ENCODE results near the gene FSD2.
A peak's percentile ranks its signal among the peaks of the same experiment; 100 is the strongest.

The FSD2 gene

DNA sequence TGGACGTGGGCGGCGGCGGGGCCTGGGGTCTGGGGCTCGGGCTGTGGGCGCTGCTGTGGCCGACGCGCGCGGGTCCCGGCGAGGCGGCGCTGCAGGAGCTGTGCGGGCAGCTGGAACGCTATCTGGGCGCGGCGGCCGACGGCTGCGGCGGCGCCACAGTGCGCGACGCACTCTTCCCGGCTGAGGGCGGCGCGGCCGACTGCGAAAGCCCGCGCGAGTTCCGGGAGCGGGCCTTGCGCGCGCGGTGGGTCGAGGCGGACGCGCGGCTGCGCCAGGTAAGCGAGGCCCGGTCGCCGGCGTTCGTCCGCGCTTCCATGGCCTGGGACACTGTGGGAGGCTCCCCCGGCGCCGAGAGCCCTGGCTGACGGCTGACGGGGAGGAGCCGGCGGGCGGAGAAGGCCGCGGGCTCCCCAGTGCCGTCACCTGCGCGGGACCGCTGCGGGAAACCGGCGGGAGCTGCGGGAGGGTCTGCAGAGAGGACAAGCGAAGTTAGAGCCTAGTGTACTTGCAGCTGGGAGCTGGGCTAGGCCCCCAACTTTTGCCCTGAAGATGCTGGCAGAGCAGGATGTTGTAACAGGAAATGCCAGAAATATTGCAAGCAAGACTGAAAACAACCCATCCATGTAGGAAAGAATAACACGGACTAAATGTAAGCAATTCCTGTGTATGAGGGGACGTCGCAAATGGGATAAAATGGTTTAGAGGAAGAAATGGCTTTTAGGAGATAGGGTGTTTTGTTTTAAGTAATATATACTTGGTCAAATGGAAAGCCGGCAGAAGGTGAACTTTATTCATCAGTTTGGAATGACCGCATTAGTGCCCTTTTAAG lies 4.4 kb upstream of the FSD2 start:
- H3K36me3 ChIP-seq = peaks cover 13% of the 10 kb centered on the region
- DNase-seq = peak; percentile 30
- peak overlapping the region; percentile 77 for H3K4me3 ChIP-seq (ENCODE audit: low read depth, low read length)
- TF ChIP-seq, protein P1, sequence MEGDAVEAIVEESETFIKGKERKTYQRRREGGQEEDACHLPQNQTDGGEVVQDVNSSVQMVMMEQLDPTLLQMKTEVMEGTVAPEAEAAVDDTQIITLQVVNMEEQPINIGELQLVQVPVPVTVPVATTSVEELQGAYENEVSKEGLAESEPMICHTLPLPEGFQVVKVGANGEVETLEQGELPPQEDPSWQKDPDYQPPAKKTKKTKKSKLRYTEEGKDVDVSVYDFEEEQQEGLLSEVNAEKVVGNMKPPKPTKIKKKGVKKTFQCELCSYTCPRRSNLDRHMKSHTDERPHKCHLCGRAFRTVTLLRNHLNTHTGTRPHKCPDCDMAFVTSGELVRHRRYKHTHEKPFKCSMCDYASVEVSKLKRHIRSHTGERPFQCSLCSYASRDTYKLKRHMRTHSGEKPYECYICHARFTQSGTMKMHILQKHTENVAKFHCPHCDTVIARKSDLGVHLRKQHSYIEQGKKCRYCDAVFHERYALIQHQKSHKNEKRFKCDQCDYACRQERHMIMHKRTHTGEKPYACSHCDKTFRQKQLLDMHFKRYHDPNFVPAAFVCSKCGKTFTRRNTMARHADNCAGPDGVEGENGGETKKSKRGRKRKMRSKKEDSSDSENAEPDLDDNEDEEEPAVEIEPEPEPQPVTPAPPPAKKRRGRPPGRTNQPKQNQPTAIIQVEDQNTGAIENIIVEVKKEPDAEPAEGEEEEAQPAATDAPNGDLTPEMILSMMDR (IDR thresholded peaks at IDR 0.05; ENCODE audit: low read depth, low read length) = no peak
- H3K9me3 ChIP-seq (ENCODE audit: severe bottlenecking) = no peaks in the 10 kb centered on the region
- no peaks in the 10 kb centered on the region for H3K27me3 ChIP-seq (ENCODE audit: insufficient read depth, low read depth, severe bottlenecking)
- peak overlapping the region; percentile 83 for H3K27ac ChIP-seq

DNA sequence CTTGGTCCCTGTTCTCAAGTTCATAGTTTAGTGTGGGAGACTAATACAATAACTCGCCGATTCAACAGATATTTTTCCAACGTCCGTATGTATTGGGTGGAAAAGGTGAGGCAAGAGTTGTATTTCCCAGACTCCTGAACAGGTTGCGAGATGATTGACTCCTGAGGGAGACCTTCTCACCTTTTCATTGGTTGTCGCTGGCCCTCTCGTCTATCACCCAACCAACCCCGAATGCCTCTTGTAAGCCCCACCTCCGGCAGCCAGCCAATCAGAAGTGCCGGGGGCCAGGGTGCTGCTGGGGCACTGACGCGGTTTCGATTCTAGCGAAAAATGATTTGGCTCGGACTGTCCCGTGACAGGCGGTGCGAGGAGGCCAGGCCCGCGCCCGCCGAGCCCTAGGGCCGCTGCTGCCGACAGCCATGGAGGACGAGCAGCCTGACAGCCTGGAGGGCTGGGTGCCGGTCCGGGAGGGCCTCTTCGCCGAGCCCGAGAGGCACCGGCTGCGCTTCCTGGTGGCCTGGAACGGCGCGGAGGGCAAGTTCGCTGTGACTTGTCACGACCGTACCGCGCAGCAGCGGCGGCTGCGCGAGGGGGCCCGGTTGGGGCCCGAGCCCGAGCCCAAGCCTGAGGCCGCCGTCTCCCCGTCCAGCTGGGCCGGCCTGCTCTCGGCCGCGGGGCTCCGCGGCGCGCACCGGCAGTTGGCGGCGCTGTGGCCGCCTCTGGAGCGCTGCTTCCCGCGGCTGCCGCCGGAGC lies 3.6 kb upstream of the FSD2 start, which contains the start of gene WHAMM:
TSS of gene WHAMM (plus strand) at position 321 of the 753 bp plus-strand sequence. CDS start at position 420, 99 bp downstream.
- Histone ChIP-seq H3K27ac (peak within 1 kb of the TSS; percentile 83), H3K27me3 (ENCODE audit: insufficient read depth, low read depth, severe bottlenecking) (no peaks in the 10 kb centered on the region), H3K36me3 (peaks cover 11% of the 10 kb centered on the region), H3K4me3 (ENCODE audit: low read depth, low read length) (peak within 1 kb of the TSS; percentile 77), H3K9me3 (ENCODE audit: severe bottlenecking) (no peaks in the 10 kb centered on the region)
- TF ChIP-seq, protein P1 (IDR thresholded peaks at IDR 0.05; ENCODE audit: low read depth, low read length) = no peak
- DNase-seq = peak; percentile 98

DNA sequence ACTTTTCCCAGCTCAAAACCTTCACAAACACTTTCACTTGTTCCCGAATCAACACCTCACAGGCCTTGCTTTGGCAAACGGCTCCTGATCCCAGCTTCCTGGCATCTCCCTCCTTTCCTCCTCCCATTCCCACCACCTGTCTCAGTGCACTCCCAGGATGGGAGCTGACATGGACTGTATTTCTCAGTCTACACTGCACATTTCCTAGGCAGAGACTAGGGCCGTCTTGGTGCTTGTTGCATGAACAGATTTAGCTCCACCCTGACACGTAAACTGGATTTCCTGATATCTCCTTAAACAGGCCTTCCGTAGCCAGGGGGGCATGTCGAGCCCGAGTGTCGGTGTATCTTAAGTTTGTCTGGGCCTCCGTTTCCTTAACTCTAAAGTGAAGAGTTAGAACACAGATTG lies 2.8 kb upstream of the FSD2 start:
- Histone ChIP-seq H3K4me3 (ENCODE audit: low read depth, low read length) (peak overlapping the region; percentile 77), H3K27ac (peak overlapping the region; percentile 83), H3K27me3 (ENCODE audit: insufficient read depth, low read depth, severe bottlenecking) (no peaks in the 10 kb centered on the region), H3K9me3 (ENCODE audit: severe bottlenecking) (no peaks in the 10 kb centered on the region), H3K36me3 (peaks cover 3% of the 10 kb centered on the region)
- DNase-seq = peak; percentile 21
- TF ChIP-seq, protein P1 (IDR thresholded peaks at IDR 0.05; ENCODE audit: low read depth, low read length) = no peak

DNA sequence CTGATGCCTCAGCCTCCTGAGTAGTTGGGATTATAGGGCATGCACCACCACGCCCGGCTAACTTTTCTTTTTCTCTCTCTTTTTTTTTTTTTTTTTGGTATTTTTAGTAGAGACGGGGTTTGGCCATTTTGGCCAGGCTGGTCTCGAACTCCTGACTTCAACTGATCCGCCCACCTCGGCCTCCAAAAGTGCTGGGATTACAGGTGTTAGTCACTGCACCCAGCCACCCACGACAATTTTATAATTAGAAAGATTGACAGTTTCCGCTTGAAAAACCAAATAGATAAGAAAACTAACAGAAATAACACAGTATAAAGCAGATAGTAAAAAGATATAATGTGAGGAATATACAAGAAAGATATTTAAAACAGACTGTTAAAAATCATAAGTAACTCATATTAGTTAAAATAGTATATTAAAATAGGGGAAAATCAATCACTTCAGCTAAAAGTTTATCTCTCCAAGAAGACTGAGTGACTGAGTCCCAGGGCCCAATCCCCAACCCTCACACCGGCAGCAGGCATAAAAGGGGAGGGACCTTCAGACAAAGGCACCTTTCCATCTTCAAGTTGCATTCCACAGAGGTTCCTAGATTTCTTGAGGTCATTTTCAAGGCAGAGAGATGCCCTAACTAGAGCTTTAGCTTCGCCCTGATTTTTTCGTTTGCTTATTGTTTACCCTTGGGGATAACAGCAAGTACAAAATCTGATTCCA lies 2.2 kb upstream of the FSD2 start:
- Histone ChIP-seq H3K27ac (peak overlapping the region; percentile 83), H3K9me3 (ENCODE audit: severe bottlenecking) (no peaks in the 10 kb centered on the region), H3K27me3 (ENCODE audit: insufficient read depth, low read depth, severe bottlenecking) (no peaks in the 10 kb centered on the region), H3K4me3 (ENCODE audit: low read depth, low read length) (peak overlapping the region; percentile 77), H3K36me3 (no peaks in the 10 kb centered on the region; the same call in 1 of the 2 replicates)
- TF ChIP-seq, protein P1 (IDR thresholded peaks at IDR 0.05; ENCODE audit: low read depth, low read length) = no peak
- no peak for DNase-seq

DNA sequence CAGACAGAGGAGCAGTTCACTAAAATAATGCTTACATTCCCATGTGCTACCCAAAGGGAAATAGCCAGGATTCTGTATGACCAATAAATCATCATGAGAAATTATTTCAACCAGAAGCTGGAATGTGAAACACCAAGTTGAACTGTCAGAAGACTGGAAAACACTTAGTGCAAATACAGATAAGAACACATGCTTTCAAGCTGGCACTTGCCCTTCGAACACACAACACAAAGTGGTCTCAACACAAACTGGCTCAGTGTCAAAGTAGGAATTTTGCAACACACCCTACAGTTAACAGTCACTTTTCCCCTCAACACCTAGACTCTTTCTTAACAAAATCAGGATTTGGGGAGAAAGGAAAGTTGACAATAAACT lies 1.3 kb downstream of the FSD2 start:
- Histone ChIP-seq H3K9me3 (ENCODE audit: severe bottlenecking) (no peaks in the 10 kb centered on the region), H3K4me3 (ENCODE audit: low read depth, low read length) (no peak overlapping the region), H3K36me3 (no peaks in the 10 kb centered on the region), H3K27me3 (ENCODE audit: insufficient read depth, low read depth, severe bottlenecking) (no peaks in the 10 kb centered on the region), H3K27ac (no peak overlapping the region)
- DNase-seq = no peak
- TF ChIP-seq, protein P1 (IDR thresholded peaks at IDR 0.05; ENCODE audit: low read depth, low read length) = no peak

All from WERI-Rb-1 (cell line).